Stomach smooth muscle (tissue), 2 donors: ENCODE data around the gene KRT5.

Source experiments
- H3K27ac ChIP-seq: one replicate; pipeline ENCODE4 v1.7.0; 2013; ENCODE audit warnings: mild to moderate bottlenecking, low read length, inconsistent platforms
- H3K27me3 ChIP-seq, 2 donors: one replicate each; pipeline ENCODE4 v1.7.0; 2013; ENCODE audit warnings: low read length in 2 of 2; ENCODE audit not compliant: insufficient read depth in 2 of 2, control insufficient read depth in 1 of 2
- H3K36me3 ChIP-seq, 2 donors: one replicate each; pipeline ENCODE4 v1.7.0; 2013; ENCODE audit warnings: low read length in 2 of 2; ENCODE audit not compliant: control insufficient read depth in 2 of 2, insufficient read depth in 2 of 2
- H3K4me1 ChIP-seq: one replicate; pipeline ENCODE4 v1.7.0; 2013; ENCODE audit warnings: low read length; ENCODE audit not compliant: control insufficient read depth, insufficient read depth
- H3K4me3 ChIP-seq, 2 donors: one replicate each; pipeline ENCODE4 v1.7.0; 2013; ENCODE audit warnings: low read length in 2 of 2
- H3K9ac ChIP-seq, 2 donors: one replicate each; pipeline ENCODE4 v1.7.0; 2013; ENCODE audit warnings: low read length in 2 of 2, mild to moderate bottlenecking in 1 of 2
- H3K9me3 ChIP-seq, 2 donors: one replicate each; pipeline ENCODE4 v1.7.0; 2013; ENCODE audit warnings: low read length in 2 of 2; ENCODE audit not compliant: control insufficient read depth in 2 of 2
- donor health status: healthy.
- donor health status: Pancreatic carcinoma.

The KRT5 gene

DNA sequence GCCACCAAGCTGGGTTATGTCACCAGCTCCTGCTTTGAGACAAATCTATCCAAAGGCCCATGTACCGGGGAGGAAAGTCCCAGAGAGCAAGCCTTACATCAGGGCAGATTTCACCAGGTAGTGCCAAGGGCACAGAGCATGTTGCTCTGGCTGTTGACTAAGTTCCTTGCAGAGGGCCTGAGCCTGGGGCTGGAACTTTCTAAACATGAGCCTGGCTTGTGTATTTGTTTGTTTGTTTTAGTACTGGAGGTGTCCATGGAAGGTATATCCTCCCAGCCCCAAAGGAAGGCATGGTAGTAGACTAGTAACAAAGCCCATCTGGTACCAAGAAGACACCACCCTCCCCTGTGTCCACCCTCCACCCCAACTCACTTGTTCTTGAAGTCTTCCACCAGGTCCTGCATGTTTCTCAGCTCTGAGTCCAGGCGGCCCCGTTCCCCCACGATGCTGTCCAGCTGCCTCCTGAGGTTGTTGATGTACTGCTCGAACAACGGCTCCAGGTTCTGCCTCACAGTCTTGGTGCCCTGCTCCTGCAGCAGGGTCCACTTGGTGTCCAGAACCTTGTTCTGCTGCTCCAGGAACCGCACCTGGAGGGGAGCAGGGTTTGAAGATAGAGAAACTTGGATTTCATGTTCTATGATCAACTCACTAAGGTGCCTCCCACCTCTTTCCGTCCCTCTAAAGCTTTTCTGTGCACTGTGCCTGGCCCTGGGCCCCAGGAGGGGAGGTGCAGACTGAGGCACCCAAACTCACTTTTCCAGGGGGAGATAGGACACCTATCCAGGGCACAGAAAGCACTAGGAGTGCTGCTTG, 1.4 kb downstream of the KRT5 start:
- peaks cover 21% of the 10 kb centered on the region for H3K4me1 ChIP-seq
- no peak overlapping the region for H3K4me3 ChIP-seq
- H3K9me3 ChIP-seq: no peaks in the 10 kb centered on the region
- H3K9ac ChIP-seq: no peak overlapping the region
- no peaks in the 10 kb centered on the region for H3K27me3 ChIP-seq
- H3K27ac ChIP-seq: no peak overlapping the region
- no peaks in the 10 kb centered on the region for H3K36me3 ChIP-seq

DNA sequence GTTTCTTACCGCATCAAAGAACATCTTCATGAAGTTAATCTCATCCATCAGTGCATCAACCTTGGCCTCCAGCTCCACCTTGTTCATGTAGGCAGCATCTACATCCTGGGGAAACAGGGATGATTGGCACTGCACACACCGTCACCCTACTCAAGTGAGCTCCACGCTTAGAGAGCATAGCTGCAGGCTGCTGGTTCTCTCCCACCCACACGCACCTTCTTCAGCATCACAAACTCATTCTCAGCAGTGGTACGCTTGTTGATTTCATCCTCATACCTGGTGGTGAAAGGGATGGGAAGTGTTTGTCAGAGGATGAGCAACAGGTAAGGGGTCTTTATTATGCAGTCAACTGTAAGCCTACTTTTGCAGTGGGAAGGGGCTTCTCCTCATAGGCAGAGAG, 2.3 kb downstream of the KRT5 start:
- Histone ChIP-seq H3K36me3 (no peaks in the 10 kb centered on the region), H3K9ac (no peak overlapping the region), H3K4me1 (peaks cover 21% of the 10 kb centered on the region), H3K27me3 (no peaks in the 10 kb centered on the region), H3K4me3 (no peak overlapping the region), H3K27ac (no peak overlapping the region), H3K9me3 (no peaks in the 10 kb centered on the region)

DNA sequence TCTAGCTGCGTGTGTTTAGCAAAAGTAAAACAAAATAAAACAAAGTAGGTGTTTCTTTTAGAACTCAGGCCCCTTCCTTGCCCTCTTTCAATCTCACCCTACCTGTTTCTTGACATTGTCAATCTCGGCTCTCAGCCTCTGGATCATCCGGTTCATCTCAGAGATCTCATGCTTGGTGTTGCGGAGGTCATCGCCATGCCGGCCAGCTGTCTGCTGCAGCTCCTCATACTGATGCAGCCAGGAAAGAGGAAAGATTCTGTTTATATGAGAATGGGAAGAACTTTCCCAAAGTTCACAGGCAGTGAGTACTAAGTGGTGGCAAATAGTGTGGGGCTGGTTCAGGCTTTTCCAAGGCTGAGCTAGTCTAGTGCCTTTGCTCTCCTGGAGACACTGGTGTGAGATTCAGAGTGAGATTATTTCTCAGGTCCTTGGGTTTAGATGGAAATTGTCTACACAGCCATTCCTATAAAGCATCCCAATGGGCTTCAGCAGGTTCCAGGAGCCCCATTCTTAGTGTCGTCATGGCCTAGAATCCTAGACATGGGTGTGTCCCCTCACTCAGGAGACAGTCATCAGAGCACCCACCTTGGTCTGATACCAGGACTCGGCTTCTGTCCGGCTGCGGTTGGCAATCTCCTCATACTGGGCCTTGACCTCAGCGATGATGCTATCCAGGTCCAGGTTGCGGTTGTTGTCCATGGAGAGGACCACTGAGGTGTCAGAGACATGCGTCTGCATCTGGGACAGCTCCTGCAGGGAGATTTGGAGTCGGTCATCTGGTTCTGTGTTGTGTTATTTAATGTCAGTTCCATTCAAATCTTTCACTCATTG, 3.0 kb downstream of the KRT5 start:
- Histone ChIP-seq H3K9ac (no peak overlapping the region), H3K36me3 (no peaks in the 10 kb centered on the region), H3K27ac (no peak overlapping the region), H3K4me1 (peaks cover 20% of the 10 kb centered on the region), H3K9me3 (no peaks in the 10 kb centered on the region), H3K4me3 (no peak overlapping the region), H3K27me3 (no peaks in the 10 kb centered on the region)

DNA sequence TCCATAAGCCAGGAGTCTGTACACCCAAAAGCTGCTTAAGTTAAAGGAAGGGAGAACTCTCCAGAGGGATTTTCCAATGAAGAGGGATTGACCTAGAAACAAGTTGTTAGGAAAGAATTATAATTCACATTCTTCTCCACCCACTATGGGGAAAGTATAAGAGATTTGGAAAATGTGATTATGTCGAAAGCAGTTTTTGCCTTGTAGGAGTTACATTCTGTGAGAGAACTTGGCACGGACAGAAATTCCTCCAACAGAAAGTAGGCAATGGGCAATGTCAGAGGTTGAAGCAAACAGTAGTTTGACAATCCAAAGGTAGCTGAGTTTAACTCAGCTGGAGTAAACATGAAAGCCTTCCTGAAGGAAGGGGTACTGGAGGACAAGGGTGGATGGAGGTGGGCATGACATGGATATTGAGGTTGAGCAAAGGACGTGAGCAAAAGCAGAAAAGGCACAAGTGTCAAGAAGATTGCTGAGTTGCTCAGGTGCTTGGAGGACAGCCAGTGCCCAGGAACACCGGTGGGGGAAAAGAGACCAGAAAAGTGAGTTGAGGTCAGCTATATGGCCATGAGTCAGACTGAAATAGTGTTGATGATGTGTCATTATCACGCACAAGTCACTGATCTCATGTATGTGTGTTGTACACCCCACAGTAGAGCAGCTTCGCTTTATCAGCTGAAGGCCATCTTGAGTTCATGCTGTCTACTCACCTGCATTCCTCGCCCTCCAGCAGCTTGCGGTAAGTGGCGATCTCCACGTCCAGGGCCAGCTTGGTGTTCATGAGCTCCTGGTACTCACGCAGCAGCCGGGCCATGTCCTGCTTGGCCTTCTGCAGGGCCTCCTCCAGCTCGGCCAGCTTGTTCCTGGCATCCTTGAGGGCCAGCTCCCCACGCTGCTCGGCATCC, 4.0 kb downstream of the KRT5 start:
- H3K36me3 ChIP-seq: no peaks in the 10 kb centered on the region
- H3K9me3 ChIP-seq: no peaks in the 10 kb centered on the region
- H3K4me3 ChIP-seq: no peak overlapping the region
- peak overlapping the region; percentile 37 for H3K27ac ChIP-seq
- H3K9ac ChIP-seq: no peak overlapping the region
- H3K4me1 ChIP-seq: peaks cover 20% of the 10 kb centered on the region
- no peaks in the 10 kb centered on the region for H3K27me3 ChIP-seq

DNA sequence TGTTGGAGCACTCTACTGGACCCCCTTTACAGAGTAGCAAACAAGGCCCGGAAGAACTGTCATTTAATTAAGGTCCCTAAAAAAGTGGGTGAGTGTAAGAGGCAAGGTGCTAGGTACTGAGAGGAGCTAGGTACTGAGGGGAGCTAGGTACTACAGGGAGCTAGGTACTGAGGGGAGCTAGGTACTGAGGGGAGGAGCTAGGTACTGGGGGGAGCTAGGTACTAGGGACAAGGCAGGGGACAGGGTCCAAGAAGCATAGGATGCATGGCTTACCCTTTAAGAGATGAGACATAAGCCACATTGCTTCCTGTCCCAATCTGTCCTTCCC, 4.9 kb downstream of the KRT5 start:
- Histone ChIP-seq H3K36me3 (no peaks in the 10 kb centered on the region), H3K9me3 (no peaks in the 10 kb centered on the region), H3K27ac (peak overlapping the region; percentile 37), H3K4me1 (peaks cover 17% of the 10 kb centered on the region), H3K9ac (no peak overlapping the region), H3K27me3 (no peaks in the 10 kb centered on the region), H3K4me3 (no peak overlapping the region)

DNA sequence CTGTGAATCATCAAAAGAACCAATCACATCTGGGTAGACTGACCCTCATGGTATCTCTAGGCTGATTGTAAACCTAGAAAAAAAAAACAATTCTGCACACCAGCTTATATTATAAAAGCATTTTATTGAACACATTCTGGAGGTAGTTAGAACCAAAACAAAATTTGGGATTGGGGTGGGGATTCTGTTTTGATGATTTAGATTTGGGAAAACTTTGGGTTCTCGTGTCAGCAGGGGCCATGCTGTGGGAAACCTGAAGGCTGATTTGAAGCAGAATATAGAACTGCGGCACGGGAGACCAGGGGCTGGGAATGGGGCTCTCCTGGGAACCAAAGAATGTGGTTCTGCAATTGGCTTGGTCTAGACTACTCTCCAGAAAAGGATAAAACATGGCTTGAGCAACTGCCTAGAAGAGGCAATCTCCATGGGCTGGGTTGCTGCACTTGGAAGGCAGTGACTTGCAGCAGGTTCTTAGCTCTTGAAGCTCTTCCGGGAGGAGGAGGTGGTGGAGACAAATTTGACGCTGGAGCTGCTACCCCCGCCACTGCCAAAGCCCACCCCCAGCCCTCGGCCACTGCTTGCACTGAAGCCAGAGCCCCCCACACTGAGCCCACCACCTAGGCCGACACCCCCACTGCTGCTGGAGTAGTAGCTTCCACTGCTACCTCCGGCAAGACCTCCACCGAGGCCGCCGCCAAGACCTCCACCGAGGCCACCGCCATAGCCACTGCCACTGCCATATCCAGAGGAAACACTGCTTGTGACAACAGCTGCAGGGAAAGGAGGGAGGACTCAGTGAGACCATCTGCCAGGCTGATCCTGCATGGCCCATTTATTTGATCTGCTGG, 5.5 kb downstream of the KRT5 start:
- peak overlapping the region; percentile 37 for H3K27ac ChIP-seq
- H3K9me3 ChIP-seq: no peaks in the 10 kb centered on the region
- no peaks in the 10 kb centered on the region for H3K36me3 ChIP-seq
- no peaks in the 10 kb centered on the region for H3K27me3 ChIP-seq
- H3K4me3 ChIP-seq: no peak overlapping the region
- no peak overlapping the region for H3K9ac ChIP-seq
- peaks cover 17% of the 10 kb centered on the region for H3K4me1 ChIP-seq

DNA sequence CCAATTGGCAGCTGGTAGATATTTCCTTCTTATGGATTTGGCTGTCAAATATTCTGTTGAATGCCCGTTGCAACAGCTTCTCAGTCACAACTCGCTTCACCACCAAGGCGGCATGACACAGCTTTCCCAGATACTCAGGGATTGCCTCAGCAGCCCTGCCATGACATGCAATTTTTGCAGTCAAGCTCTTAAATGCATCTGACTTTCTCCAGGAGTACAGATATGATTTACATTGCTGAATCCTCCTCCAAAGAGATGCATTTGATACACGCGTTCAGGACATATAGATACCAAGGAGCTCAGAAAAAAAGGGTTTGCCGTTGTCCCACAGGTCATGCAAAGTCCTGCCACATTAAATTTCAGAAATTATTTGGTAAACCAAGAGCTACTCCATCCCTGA, 6.5 kb downstream of the KRT5 start:
- Histone ChIP-seq H3K36me3 (no peaks in the 10 kb centered on the region), H3K9me3 (no peaks in the 10 kb centered on the region), H3K4me3 (no peak overlapping the region), H3K27me3 (no peaks in the 10 kb centered on the region), H3K27ac (no peak overlapping the region), H3K4me1 (peaks cover 17% of the 10 kb centered on the region), H3K9ac (no peak overlapping the region)

DNA sequence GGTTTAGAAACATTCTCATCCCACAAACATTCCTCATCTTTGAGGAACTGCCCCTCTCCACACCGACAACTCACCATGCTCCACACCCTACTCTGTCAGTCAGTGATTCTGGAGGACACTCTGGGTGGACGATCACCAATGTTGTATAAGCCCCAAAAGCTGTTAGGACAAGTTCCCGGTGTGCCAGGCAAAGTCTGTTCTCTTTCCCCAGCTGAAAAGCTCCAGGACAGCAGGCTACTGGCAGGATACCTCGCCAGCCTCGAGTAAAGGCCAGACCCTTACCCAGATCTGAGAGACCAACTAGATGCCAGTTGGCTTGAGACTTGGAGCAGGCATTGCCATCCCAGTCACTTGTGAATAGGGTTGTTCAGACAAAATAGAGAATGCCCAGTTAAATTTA, 12.0 kb downstream of the KRT5 start:
- H3K27me3 ChIP-seq: no peaks in the 10 kb centered on the region
- no peak overlapping the region for H3K4me3 ChIP-seq
- peaks cover 6% of the 10 kb centered on the region for H3K4me1 ChIP-seq
- no peaks in the 10 kb centered on the region for H3K36me3 ChIP-seq
- no peak overlapping the region for H3K27ac ChIP-seq
- H3K9me3 ChIP-seq: no peaks in the 10 kb centered on the region
- no peak overlapping the region for H3K9ac ChIP-seq

DNA sequence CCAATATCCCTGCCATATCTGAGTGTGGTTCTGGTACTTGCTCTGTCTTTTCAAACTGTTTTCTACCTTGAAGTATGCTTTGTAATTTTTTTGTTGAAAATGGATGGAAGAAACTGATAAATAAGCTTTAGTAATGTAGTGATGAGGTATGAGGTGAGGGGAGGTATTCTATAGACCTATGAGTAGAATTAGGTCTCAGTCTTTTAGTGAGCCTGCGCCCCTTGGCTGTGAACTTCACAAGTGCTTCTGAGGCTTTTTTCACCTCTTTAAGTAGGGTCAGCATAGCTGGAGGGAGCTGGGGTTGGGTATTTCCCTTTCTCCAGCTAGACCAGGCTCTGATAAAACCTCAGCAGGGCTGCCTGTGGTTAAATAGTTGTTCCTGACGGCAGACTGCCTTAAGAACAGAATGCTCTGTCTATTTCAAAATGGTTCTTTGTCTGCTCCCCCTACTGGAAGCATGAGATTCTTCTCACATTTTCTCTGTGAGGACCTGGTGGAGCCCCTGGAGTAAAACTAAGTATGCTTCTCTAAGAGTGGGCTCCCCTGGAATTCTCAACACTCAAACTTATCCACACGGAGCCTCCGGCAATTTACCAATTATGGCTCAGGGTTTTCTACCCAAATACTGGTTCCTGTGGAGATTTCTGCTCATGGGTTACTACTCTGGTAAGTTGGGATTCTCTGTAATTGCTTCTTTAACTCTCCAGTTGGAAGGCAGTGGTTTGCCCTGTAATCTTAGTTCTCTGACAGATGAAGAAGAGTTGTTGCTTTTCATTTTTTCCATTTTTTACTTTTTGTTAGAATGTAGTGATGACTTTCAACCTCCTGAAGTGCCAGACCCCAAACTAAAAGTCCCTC, 13.1 kb downstream of the KRT5 start:
- Histone ChIP-seq H3K4me3 (no peak overlapping the region), H3K9me3 (no peaks in the 10 kb centered on the region), H3K27me3 (no peaks in the 10 kb centered on the region), H3K27ac (no peak overlapping the region), H3K9ac (no peak overlapping the region), H3K36me3 (no peaks in the 10 kb centered on the region), H3K4me1 (peaks cover 2% of the 10 kb centered on the region)
